ENCODE measurements around the gene RIT1. TPM values are rescaled to one million over a fixed set of nuclear protein-coding genes. Genes with fewer than 3 reads are reported as not detected.

RIT1 gene
- total and polyA plus RNA-seq, 2 donors (not counting 3 experiments of a cell fraction or from before 2014, with no cell fraction given): 46.4 to 65.5 TPM

DNA sequence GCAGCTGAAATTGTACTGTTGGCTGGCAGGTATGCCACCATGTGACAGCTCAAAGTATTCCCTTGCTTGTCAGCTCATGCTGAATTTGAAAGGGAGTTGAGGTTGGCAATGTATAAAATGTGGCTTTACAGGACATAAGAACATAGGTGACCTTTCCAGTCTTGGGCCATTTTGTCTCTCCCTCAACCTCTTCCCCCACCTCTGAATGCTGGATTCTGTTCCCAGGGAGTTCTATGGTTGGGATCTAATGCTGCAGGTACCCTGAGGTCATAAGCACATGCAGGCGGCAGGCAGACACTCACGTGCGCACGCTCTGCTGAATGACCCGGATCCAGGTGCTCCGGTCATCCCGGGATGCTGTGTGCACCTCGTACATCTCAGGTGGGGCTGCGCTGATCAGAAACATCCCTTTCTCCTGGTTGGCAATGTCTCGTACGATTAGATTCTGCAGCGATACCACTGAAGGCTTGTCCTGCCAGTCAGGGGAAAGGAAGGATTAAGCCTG lies 46.3 kb upstream of the RIT1 start:
- Histone ChIP-seq H3K27ac (ENCODE audit: insufficient read depth, low read depth, low read length) (no peak overlapping the region), H3K9ac (replicated peaks; ENCODE audit: extremely low read depth, insufficient read depth, low read length) (no peak overlapping the region), H3K9me3 (replicated peaks; ENCODE audit: control insufficient read depth, insufficient read depth, low read length) (no peaks in the 10 kb centered on the region), H3K4me3 (replicated peaks in 1 of 3; ENCODE audit: insufficient read depth in 1 of 3, low read depth in 1 of 3, low read length in 3 of 3) (no peak overlapping the region), H3K79me2 (ENCODE audit: control insufficient read depth, insufficient read depth, low read length) (peaks cover 19% of the 10 kb centered on the region), H3K27me3 (ENCODE audit: control insufficient read depth in 2 of 2, insufficient read depth in 2 of 2, low read length in 2 of 2) (no peaks in the 10 kb centered on the region), H3K9me1 (replicated peaks; ENCODE audit: control insufficient read depth, extremely low read depth, insufficient read depth, low read length) (no peaks in the 10 kb centered on the region), H3K36me3 (ENCODE audit: control insufficient read depth in 2 of 2, extremely low read depth in 1 of 2, insufficient read depth in 2 of 2, low read length in 2 of 2) (peaks cover 44 to 52% of the 10 kb centered on the region in 2 experiments), H4K20me1 (replicated peaks; ENCODE audit: control insufficient read depth, extremely low read depth, insufficient read depth, low read length) (no peaks in the 10 kb centered on the region), H3K4me2 (ENCODE audit: insufficient read depth, low read length) (no peak overlapping the region), H2AFZ (ENCODE audit: low read depth, low read length) (no peak overlapping the region), H3K4me1 (ENCODE audit: control insufficient read depth, extremely low read depth, insufficient read depth, low read length) (peaks cover 10% of the 10 kb centered on the region)
- intact Hi-C loops (cut with micrococcal nuclease) (no loop called here), dilution Hi-C loops (cut with MboI; ENCODE audit: extremely low pct_ligation_motif_present, low sequenced_read_pairs) (no loop called here)
- no TSS peak for BruUV-seq (replicated peaks)
- POLR2A ChIA-PET: no interaction called here
- FAIRE-seq (no peak), DNase-seq (ENCODE audit: low read depth, low spot score) (no peak)
- TF ChIP-seq, protein P1, sequence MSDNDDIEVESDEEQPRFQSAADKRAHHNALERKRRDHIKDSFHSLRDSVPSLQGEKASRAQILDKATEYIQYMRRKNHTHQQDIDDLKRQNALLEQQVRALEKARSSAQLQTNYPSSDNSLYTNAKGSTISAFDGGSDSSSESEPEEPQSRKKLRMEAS (IDR thresholded peaks at IDR 0.05; ENCODE audit: insufficient read depth, insufficient read length): no peak
- TF ChIP-seq CTCF (IDR thresholded peaks at IDR 0.05; ENCODE audit: extremely low read depth in 1 of 2, insufficient read depth in 1 of 2, low read depth in 1 of 2, low read length in 2 of 2) (no peak), EZH2 (IDR thresholded peaks at IDR 0.05; ENCODE audit: borderline replicate concordance, low read depth, low read length, severe bottlenecking) (no peak), POLR2AphosphoS5 (IDR thresholded peaks at IDR 0.05; ENCODE audit: insufficient read depth, low read depth, low read length) (no peak), JUN (IDR thresholded peaks at IDR 0.05; ENCODE audit: borderline replicate concordance, insufficient read depth, insufficient read length, low read depth) (no peak), GATA2 (IDR thresholded peaks at IDR 0.05; ENCODE audit: insufficient read depth, insufficient read length, low read depth, low read length) (no peak), POLR2A (IDR thresholded peaks at IDR 0.05; ENCODE audit: low read depth, low read length) (no peak), MYC (IDR thresholded peaks at IDR 0.05; ENCODE audit: low read depth, low read length) (no peak), FOS (IDR thresholded peaks at IDR 0.05; ENCODE audit: borderline replicate concordance, insufficient read depth, low read length) (no peak)
- CTCF ChIA-PET: interaction anchor here (0.8 to 1.4 kb wide), 4 partner anchors 21 to 32 kb away, joined by 3 to 9 read pairs (median 4); partner anchors contain the start of gene ARHGEF2
